Testis (tissue), 2 donors: ENCODE measurements around the gene SRBD1.

Source experiments
- POLR2A ChIP-seq: fragments of 450-650 bp; IDR thresholded peaks from one replicate; pipeline ENCODE4 v1.6.1; 2017; ENCODE audit warnings: antibody characterized with exemption, mild to moderate bottlenecking, moderate library complexity
- TF ChIP-seq, protein P1 (sequence below), 3 experiments: fragments of 450-650 bp in 2 of 3; fragments of 200-600 bp in 1 of 3; sonication (generic) in 1 of 3; IDR thresholded peaks; one replicate each; pipeline ENCODE4 v1.5.1; 2016 to 2019; ENCODE audit warnings: antibody characterized with exemption in 3 of 3, mild to moderate bottlenecking in 2 of 3, moderate library complexity in 1 of 3

DNA sequence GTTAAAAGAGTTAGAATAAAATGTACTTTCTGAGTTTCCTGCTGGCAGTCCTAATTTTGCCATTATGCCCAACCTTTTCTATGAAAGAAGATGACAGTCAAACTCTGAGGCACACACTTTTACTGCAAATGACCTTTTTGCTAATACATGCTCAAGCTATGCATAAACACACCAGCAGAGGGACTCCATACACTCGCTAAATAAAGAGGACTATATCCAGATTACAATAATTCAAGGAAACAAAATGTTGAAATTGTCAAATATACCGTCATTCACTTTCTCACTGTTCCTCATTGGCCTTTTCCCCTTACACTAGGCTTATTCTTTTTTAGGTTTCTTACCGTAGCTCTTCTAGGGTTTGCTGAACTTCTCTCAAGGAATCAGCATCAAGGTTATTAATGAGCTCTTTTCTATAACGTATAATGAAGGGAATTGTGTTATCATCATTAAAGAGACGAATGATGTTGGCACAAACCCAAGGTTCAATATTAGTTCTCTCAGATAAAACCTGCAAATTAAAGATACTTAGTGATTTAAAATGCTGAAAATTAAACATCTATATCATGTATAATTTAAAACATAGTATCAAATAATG, 25.7 kb downstream of the SRBD1 start:
- TF ChIP-seq POLR2A = no peak
- TF ChIP-seq, protein P1, sequence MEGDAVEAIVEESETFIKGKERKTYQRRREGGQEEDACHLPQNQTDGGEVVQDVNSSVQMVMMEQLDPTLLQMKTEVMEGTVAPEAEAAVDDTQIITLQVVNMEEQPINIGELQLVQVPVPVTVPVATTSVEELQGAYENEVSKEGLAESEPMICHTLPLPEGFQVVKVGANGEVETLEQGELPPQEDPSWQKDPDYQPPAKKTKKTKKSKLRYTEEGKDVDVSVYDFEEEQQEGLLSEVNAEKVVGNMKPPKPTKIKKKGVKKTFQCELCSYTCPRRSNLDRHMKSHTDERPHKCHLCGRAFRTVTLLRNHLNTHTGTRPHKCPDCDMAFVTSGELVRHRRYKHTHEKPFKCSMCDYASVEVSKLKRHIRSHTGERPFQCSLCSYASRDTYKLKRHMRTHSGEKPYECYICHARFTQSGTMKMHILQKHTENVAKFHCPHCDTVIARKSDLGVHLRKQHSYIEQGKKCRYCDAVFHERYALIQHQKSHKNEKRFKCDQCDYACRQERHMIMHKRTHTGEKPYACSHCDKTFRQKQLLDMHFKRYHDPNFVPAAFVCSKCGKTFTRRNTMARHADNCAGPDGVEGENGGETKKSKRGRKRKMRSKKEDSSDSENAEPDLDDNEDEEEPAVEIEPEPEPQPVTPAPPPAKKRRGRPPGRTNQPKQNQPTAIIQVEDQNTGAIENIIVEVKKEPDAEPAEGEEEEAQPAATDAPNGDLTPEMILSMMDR (IDR thresholded peaks at IDR 0.05) = peak; percentile 54 to 80 (median 68)
